GM20000 (cell line): ENCODE results near the gene AGRP.

ENCODE experiments used
- DNase-seq: peaks from one replicate; pipeline ENCODE4 v3.0.0; 2012; ENCODE audit warnings: low spot score
- TF ChIP-seq, protein P1 (sequence below): IDR thresholded peaks from 2 replicates; pipeline ENCODE4 v1.5.1; 2012; ENCODE audit warnings: mild to moderate bottlenecking, control low read depth; ENCODE audit errors: extremely low read depth, missing control alignments

AGRP gene

GRCh38 chr16:67446968-67447507, 36.3 kb downstream of the AGRP start:
- DNase-seq, result no peak
- TF ChIP-seq, protein P1, sequence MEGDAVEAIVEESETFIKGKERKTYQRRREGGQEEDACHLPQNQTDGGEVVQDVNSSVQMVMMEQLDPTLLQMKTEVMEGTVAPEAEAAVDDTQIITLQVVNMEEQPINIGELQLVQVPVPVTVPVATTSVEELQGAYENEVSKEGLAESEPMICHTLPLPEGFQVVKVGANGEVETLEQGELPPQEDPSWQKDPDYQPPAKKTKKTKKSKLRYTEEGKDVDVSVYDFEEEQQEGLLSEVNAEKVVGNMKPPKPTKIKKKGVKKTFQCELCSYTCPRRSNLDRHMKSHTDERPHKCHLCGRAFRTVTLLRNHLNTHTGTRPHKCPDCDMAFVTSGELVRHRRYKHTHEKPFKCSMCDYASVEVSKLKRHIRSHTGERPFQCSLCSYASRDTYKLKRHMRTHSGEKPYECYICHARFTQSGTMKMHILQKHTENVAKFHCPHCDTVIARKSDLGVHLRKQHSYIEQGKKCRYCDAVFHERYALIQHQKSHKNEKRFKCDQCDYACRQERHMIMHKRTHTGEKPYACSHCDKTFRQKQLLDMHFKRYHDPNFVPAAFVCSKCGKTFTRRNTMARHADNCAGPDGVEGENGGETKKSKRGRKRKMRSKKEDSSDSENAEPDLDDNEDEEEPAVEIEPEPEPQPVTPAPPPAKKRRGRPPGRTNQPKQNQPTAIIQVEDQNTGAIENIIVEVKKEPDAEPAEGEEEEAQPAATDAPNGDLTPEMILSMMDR, result no peak

- TF ChIP-seq, protein P1, result no peak
Observed at GRCh38 chr16:67445913-67446907, 37.1 kb downstream of the AGRP start.

DNA sequence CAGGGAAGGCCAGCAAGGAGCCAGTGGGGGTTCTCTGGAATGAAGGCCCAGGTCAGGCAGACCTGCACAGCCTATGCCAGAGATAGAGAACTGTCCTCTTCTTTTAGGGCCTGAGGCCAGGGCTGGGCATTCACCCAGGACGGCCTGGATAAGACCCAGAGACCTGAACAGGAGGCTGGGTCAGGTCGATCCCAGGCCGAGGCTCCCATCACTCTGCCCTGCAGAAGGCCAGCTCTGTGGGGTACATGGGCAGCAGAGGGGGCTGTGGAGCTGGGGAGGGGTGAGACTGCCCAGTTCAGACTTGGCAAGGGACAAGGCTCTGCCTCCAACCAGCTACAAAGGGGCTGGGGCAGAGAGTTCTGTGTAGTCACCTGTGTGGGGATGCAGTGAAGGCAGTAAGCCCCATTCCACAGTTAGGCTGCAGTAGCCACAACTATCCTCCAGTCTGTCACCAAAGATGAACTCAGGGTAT, 37.9 kb downstream of the AGRP start:
- TF ChIP-seq, protein P1, result no peak
- no peak for DNase-seq

More at GRCh38 chr16:67445913-67446907, 37.1 kb downstream of the AGRP start:
- DNase-seq, result no peak

DNA sequence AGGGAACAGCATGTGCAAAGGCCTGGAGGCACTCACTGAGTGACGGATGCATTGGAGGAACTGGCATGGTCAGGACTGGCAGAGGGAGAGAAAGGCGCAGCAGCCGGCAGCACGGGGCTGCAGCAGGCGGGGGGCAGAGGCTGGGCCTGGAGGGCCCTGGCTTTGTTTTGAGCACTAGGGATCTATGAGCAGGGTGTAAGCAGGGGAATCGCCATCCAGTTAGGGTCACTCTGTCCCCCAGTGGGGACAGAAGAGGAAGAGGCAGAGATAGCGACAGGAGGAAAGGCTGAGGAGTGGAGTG, 38.3 kb downstream of the AGRP start:
- DNase-seq, result no peak
- TF ChIP-seq, protein P1, result no peak

DNA sequence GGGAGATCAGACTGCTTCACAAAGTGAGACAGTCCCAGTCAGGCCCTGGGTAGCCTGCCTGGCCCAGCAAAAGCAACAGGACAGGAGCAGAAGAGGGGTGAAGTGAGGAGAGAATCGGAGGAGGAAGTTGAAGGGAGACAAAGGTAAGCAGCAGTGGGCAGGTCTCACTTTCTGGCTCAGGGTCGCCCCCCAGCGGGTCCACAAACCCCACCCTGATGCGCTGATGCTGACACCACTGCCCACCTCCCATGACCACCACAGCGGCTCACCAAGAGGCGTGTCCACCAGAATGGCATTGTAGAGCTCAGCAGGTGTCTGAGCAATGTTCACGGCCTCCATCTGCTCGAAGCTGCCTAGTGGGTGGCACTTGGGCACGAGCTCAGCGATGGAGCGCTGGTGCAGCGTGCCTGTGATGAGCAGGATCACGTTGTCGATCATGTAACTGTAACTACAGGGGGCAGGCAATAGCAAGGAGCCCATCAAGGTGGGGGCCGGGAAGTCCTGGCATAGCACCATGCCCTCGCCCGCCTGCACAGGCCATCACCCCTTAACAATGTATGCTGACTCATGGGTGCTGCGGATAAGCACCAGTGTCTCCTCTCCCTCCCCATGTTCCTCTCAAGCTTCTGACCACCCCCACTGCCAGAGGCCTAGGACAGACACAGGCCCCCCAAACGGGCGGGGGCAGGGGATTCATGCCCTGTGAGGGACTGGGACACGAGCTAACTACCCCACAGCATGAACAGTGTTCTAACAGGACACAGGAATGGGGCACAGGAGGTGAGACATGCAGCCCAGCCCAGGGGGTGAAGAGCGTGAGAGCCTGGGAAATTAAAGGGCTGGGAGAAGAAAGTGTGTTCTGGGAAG, 38.9 kb downstream of the AGRP start:
- TF ChIP-seq, protein P1, result no peak
- DNase-seq, result no peak

DNA sequence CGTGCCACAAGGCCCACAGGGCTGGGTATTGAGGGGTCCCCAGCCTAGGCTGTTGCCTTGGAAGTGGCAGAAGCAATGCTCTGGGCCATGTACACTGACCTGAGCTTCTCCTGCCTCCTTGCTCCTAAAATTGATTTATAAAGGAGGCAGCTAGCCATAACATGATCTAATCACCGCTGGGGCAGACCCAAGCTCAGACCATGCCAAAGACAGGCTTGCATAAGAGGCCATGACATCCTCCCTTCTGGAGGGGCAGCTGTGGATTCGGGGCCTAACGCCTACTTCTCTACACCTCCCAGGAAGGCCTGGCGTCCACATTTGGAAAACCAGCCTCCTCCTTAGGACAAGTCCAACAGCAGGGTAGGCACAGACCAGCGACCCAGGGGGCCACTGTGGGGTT, 40.1 kb downstream of the AGRP start:
- TF ChIP-seq, protein P1, result no peak
- no peak for DNase-seq
